GM19328 (cell line): ENCODE data around the gene XYLB.
"Not testable (repeated sequence)": the region's sequence is repeated elsewhere in the genome, so short reads cannot be mapped to it uniquely, and the experiment has no call there.

Experiments used
- ATAC-seq: cut with Tn5 transposase; IDR thresholded peaks from one replicate; pipeline ENCODE4 v1.9.1; 2021; ENCODE audit warnings: mild to moderate bottlenecking, moderate library complexity; ENCODE audit not compliant: unreplicated experiment

XYLB gene

DNA sequence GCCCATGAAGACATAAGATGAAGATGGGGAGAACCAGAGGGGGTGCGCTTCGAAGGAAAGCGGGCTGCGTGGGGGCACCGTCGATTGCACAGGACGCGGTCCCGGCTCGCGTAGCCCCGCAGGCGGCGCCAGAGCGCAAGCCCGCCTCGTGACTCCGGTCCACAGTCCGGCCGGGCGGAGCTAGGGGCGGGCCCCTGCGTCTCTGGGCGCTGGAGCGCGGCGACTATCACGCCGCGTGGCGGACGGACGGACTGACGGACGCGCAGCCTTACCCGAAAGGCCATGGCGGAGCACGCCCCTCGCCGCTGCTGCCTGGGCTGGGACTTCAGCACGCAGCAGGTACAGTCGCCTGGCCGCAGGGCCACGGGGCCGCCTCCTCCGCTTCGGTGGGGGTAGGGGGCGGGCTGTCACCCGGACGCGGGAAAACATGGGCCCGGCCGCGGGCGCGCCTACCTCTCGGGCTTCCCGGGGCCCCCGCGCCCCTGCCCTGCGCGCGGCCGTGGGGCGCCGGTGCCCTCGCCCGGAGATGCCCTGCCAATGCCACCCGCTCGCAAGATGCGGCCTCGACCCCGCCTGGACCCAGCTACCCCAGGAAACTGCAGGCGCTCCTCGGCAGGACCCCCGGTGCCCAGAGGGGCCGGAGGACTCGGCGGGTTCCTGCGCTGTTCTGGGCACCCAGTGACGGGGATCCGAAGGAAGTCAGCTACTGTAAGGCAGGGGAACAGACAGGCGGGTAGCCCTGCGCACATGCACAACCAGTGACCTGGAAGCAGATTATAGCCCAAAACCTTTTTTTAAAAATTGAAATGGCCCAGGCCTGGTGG, at the start of gene XYLB:
Gene XYLB (plus strand): TSS at position 199 of the 824 bp plus-strand sequence. CDS start 84 bp downstream, at position 283.
- ATAC-seq: peak; percentile 99

DNA sequence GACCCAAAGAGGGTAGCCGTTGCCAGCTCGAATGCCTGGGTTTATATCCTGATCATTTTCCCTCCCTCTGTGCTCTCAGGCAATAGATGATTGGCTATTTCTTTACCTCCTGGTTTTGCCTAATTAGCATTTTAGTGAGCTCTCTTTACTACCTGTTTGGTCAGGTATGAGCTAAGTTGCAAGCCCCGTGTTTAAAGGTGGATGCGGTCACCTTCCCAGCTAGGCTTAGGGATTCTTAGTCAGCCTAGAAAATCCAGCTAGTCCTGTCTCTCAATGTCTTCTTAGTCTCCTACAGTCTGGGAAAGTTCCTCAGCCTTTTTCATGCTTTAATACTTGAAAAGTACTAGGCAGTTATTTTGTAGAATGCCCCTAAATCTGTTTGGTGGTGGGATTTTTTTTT, 49.5 kb upstream of the XYLB start:
- ATAC-seq: not testable (repeated sequence)

DNA sequence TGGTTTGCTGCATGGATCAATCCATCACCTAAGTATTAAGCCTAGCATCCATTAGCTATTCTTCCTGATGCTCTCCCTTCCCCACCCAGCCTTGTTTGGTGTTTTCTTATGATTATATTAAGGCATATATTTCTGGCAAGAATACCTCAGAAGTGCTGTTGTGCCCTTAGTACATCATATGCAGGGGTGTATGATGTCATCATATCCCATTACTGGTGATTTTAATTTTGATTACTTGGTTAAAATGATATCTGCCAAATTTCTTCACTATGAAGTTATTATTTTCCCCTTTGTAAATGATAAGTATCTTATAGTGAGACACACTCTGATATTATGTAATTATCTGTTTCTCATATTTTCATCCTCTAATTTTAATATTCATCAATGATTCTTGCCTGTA, 49.0 kb upstream of the XYLB start:
- no peak for ATAC-seq

DNA sequence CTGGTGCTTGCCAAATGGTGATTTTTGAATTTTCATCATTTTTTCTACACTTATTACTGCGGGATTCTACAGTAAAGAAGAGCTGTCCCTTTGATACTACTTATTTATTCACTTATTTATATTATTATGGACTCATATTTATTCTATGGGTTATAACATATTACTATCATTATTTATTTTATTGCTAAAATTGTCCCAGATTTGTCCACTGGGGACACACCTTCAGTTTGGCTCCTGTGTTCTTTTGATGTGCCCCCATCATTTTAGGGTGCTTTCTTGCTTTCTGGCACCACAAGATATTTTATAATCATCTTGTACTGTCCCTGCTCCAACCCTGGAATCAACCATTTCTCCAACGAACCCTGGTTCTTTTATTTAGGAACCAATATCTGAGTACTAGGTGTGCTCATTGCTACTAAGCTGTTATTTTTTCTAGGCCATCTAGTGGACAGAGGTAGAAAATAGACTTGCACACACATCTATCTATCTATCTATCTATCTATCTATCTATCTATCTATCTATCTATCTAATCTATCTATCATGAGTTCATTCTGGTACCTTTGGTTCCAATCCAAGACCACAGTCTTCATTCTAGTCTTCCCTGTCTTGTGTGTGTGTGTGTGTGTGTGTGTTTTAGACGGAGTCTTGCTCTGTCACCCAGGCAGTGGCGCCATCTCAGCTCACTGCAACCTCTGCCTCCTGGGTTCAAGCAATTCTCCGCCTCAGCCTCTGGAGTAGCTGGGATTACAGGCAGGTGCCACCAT, 48.5 kb upstream of the XYLB start:
- ATAC-seq: no peak

DNA sequence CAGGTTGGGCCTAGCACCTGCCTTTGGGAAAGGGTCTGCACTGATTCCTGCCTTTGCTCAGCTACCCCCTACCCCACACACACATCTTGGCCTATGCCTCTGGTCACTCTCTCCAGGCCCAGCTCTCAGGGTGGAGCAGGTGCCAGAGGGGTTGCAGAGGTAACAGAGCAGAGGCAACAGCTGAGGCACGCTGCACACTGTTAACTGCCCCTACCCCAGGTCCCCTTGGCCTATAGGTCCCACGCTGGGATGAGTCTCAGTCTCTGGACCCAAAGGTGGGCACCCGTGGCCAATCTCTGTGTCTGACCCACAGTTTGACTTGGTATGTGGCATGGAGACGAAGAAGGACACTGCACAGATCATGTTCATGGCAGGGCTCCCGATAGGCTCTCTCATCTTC, 39.6 kb upstream of the XYLB start:
- no peak for ATAC-seq

DNA sequence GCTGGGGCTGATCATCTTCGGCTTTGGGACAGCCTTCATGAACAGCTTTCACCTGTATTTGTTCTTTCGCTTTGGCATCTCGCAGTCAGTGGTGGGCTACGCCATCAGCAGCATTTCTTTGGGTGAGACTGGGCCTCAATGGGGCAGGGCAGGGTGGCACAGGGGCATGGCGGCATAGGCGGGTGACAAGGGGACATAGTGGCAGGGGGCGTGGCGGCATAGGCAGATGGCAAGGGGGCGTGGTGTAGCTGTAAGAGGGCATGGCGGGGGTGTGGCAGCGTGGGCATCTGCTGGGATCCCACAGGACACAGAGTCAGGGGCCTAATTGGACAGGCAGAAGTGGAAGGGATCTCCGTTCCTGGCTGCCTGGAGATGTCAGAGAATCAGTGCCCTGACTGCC, 39.0 kb upstream of the XYLB start:
- ATAC-seq: no peak

DNA sequence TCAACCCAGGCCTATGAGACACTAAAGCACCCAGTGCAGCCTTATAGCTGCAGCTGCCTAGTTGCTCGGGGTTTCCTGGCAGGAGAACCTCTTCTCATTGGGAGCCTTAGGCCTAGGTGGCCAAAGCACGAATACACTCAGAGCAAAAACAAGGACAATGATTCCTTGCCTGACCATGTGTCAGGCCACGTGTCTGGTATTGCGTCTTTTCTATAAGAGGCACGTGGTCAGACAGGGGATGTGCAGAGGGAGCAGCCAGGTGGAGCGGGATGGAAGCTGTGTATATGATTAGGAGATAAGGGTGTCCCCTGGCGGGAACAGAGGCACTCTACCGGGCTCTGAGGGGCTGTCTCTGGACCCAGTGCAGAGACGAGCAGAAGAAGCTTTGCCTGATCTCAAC, 38.1 kb upstream of the XYLB start:
- ATAC-seq: no peak

DNA sequence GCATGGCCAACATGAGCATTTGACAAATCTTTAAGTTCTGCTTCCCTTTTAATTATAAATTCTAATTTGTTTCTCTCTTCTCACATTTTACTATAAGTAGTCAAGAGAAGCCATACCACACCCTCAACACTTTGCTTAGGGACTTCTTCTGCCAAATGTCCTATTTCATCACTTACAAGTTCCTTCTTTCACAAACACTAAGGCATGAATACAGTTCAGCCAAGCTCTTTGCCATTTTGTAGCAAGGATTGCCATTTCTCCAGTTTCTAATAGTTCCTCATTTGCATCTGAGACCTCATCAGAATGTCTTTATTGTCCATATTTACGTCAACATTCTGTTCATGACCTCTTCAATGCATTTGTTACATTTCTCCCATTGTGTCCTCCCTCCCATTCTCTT, 35.1 kb upstream of the XYLB start:
- no peak for ATAC-seq

DNA sequence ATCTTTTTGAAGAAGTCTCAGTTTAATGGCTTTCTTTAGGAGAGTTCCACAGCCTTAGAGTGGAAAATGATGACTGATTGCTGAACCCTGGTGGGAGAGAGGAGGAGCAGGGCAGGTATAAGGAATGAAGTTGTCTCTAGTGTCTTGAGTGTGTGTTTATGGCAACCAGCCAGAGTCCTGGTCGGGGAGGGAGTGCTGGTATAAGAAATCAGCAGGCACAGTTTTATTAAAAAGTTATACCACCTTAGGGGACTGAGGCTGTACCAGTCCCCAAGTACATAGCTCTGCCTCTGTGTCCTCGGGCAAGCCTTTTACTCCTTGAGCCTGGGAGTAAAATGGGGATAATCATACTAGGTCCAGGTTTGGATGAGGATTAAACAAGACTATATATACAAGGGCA, 34.6 kb upstream of the XYLB start:
- ATAC-seq: no peak

DNA sequence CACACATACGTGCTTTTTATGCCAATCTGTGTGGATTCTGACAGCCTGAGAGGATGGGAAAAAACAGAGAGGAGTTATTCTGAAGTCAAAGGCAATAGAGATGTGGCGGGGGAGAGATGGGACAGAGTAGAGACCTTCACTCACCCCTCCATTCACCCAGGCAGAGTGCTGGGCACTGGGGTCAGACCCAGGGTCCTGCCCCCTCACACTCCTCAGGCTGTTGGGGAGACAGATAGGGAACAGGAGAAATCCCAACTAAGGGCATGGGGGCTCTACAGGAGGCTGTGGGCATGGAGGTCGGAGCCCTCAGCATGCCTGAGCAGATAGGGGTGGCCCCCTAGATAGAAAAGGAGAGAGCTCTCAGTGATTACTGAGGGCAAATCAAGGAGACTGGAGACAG, 34.2 kb upstream of the XYLB start:
- ATAC-seq: no peak

DNA sequence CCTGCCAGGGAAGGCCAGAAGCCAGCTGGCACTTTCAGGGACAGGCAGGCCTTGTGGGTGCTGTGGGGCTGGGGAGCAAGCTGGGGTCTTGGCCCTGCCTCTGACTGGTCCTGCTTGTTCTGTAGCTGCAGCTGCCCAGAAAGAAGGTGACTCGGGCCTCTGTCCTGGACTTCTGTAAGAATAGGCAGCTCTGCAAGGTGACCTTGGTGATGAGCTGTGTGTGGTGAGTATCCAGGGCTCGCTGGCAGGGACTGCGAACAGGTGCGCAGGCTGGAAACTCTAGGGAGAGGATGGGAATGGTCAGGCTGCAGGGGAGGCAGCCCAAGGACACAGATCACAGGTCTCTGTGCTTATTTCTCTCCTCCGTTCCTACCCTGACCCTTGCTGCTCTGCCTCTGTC, 33.3 kb upstream of the XYLB start:
- no peak for ATAC-seq

DNA sequence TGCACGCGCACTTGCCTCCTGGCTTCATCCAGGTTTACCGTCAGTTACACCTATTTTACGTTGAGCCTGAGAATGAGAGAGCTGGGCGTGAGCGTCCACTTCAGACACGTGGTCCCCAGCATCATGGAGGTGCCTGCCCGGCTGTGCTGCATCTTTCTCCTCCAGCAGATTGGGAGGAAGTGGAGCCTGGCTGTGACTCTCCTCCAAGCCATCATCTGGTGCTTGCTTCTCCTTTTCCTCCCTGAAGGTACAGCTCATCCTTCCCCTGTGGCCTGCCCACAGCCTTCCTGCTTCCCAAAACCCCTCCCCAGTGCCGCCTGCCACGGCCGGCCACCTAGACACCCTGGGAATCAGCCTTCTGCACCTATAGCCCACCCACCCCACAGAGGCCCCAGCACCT, 32.9 kb upstream of the XYLB start:
- no peak for ATAC-seq

DNA sequence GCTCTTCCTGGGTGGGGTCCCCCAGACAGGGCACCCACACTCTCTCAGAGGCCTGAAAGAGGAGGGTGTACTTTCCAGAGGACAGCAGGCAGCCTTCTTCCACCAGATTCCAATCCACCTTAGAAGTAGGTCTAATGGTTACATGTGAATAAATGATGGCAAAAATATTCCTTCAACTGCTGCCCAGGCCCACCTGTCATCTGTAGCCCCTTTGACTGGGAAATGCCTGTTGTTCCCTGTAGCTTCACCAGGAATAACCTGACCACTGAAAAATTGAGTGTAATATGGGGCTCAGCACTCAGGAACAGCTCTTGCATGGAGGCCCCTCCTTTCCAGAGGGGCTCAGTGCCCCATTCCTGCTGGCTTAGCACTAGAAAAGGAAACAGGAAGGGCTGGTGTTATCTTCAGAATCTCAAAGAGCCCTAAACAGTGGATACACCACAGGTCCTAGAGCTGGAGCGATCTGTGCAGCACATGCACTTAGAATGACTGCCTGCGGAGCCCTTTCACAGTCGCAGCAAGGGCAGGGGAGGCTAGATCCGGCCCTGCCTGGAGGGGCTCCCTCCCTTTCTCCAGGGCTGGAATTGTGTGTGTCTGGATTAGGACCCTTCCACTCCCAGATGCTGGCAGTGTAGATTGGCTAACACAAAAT, 32.3 kb upstream of the XYLB start:
- no peak for ATAC-seq

DNA sequence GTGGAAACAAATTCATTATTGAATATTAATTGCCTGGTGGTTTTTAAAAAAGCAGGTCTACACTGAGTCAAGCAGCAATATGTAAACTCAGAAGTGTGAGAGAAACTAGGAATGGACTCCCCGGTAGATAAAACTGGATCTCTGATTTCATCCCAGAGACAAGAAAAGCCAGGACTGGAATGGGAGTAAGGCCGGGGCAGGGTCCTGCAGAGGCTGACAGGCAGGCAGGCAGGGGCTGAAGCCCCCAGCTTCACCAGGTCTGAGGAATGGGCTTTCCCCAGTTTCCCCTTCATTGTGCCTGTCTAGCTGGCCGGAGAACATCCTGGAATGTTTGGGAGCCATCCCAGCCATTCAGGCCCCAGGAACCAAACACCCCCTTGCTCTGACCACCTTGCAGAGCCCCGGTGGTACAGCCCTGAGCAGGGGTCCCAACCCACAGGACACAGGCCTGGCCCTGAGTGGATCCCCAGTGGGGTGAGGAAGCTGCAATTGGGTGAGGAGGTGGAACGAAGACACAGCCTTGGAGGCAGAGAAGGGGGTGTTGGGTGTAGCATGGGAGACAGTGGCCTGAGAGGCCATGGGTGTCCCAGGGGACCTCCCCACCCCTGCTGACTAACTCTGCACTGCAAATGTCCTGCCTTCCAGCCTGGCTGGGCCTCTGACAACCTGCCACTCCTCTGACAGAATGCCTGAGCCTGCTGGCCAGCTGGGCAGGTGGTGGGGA, 31.7 kb upstream of the XYLB start:
- ATAC-seq: no peak

DNA sequence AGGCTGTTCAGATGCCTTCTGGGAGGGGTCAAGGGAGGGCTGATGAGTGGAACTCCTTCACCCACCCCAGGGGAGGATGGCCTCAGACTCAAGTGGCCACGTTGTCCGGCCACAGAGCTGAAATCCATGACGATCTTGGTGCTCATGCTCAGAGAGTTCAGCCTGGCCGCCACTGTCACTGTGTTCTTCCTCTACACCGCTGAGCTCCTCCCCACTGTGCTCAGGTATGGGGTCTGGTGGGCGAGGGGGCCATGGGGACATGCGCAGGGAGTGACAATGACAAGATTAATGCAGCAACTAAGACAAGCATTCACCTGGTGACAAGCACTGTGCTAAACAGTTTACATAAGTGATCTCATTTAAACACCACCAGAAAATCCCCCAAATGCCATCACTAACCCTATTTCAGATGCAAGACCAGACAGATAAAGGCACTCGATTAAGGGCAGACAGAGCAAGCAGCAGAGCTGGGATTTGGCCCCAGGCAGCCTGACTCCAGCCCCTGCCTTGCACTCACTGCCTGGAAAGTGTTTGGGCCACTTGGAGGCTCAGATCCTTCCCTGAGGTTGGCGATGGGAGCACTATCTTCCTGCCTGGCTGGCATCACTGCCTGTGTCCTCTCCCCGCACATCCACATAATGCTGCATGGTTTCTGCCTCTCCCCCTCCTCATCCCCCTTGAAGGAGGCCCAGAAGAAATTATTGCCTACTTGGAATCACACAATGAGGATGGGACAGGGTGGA, 30.9 kb upstream of the XYLB start:
- ATAC-seq: no peak

DNA sequence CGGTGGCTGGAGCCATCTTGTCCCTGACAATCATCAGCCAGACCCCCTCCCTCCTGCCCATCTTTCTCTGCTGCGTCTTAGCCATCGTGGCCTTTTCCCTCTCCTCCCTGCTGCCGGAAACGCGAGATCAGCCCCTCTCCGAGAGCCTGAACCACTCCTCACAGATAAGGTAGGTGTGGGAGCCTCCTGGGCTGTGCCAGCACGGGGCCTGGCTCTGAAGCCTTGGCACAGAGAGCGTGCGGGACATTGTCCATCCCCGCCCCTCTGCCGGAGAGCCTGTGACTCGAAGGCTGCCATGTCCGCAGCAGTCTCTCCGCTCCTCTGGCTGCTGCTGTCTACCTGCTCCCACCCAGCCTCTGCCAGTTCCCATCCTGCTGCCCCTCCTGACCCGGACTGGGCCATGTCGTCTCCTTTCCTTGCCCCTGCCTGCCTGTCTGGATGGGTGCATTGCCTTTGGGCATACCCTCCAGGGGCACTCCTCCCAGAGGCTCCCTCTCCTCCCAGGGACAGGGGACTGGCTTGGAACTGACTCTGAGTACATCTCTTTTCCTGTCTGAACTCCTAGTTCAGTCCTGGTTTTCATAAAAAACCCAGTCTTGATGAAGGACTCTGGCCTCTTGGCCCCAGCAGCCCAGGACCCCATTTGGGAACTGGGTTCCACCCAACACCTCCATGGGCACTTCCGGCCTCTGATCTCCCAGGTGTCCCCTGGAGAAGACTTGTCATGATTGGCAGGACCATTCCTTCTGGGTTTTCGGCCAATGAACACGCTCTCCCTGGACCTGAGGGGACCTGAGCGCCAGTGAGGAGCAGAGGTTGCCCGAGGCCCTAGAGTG, 30.0 kb upstream of the XYLB start:
- ATAC-seq: no peak

DNA sequence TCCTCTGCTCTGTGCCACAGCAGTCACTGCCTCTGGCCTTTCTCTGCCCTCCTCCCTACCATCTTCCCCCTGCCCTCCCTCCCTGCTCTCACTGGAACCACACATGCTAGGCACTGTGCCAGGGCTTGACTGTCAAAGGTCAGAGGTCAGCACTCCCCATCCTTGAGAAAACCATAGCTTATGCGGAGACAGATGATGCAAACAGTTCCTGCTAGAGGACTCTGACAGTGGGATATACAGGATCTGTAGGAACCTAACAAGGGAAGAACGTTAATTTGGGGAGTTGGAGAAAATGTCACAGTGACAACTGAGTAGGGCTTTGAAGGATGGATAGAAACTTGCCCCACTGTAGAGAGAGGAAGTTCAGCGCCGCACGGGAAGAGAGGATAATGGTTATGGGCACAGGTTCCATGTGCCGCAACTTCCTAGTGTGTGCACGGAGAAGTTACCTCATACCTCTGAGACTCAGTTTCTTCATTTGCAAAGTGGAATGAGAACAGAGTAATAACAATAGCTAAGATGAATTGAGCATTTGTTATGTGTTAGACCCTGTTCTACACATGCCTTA, 29.3 kb upstream of the XYLB start:
- ATAC-seq: no peak

DNA sequence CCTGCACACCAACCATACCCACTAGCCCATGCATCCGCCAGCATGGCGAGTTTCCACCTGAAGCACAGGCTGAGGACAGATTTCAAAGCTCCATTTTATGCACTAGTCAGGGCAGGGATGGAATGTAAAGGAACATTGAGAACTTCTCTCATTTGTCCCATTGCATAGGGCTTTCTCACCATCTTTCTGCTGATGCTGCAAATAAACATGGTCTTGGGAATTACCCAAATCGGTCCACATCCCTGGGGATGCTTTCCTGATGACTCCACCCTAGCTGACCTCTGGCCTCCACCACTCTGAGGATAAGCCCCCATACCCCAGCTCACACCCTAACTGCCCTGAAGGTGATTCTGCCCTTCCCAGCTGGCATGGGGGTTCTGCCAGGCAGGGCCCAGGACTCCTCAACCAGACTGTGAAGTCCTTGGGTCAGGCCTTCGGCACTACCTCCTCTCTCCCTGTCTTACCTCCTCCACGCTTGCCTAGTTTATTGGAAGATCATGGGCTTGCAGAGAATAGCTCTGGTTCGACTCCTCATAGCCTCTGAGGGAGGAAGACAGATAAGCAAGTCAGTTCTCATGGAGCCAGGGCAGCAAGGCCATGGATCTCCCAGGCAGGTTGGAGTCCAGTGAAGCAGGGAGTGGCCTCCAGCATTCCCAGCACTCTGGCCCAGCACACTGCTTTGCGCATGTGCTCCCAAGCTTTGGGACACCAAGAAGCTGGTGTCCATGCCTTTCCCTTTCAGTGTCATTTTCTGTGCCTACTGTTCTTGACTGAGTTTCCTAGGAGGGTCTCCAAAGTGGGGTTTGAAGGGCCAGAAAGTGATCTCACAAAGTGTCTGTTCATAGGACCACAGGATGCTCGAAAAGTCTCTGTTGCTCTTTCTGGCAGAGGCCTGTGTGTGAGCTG, 27.6 kb upstream of the XYLB start:
- ATAC-seq: no peak
